ENCODE measurements around the gene HOXD1. TPM values are rescaled to one million over a fixed set of nuclear protein-coding genes. Genes with fewer than 3 reads are reported as not detected.

HOXD1 gene
- total RNA-seq, 2 experiments from 2014 or later, result not detected

DNA sequence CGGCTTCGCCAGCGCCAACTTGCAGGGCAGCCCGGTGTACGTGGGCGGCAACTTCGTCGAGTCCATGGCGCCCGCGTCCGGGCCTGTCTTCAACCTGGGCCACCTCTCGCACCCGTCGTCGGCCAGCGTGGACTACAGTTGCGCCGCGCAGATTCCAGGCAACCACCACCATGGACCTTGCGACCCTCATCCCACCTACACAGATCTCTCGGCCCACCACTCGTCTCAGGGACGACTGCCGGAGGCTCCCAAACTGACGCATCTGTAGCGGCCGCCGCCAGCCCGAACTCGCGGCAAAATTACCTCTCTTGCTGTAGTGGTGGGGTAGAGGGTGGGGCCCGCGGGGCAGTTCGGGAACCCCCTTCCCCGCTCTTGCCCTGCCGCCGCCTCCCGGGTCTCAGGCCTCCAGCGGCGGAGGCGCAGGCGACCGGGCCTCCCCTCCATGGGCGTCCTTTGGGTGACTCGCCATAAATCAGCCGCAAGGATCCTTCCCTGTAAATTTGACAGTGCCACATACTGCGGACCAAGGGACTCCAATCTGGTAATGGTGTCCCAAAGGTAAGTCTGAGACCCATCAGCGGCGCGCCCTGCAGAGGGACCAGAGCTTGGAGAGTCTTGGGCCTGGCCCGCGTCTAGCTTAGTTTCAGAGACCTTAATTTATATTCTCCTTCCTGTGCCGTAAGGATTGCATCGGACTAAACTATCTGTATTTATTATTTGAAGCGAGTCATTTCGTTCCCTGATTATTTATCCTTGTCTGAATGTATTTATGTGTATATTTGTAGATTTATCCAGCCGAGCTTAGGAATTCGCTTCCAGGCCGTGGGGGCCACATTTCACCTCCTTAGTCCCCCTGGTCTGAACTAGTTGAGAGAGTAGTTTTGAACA, 16.2 kb upstream of the HOXD1 start:
- no peaks in the 10 kb centered on the region for H4K20me1 ChIP-seq (ENCODE audit: insufficient read depth, low read length)
- no peak for DNase-seq (ENCODE audit: low spot score)
- TF ChIP-seq, protein P1, sequence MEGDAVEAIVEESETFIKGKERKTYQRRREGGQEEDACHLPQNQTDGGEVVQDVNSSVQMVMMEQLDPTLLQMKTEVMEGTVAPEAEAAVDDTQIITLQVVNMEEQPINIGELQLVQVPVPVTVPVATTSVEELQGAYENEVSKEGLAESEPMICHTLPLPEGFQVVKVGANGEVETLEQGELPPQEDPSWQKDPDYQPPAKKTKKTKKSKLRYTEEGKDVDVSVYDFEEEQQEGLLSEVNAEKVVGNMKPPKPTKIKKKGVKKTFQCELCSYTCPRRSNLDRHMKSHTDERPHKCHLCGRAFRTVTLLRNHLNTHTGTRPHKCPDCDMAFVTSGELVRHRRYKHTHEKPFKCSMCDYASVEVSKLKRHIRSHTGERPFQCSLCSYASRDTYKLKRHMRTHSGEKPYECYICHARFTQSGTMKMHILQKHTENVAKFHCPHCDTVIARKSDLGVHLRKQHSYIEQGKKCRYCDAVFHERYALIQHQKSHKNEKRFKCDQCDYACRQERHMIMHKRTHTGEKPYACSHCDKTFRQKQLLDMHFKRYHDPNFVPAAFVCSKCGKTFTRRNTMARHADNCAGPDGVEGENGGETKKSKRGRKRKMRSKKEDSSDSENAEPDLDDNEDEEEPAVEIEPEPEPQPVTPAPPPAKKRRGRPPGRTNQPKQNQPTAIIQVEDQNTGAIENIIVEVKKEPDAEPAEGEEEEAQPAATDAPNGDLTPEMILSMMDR (conservative IDR thresholded peaks at IDR 0.05; ENCODE audit: low read length), result no peak
- TF ChIP-seq EZH2phosphoT487 (IDR thresholded peaks at IDR 0.05; ENCODE audit: borderline replicate concordance, low read depth, low read length), result no peak
- no peaks in the 10 kb centered on the region for H3K79me2 ChIP-seq (ENCODE audit: insufficient read depth, low read depth, low read length)
- intact Hi-C loops (cut with micrococcal nuclease; ENCODE audit: unreplicated experiment), result no loop called here
- H3K4me2 ChIP-seq (ENCODE audit: low read length), result no peak overlapping the region
- H3K4me1 ChIP-seq (ENCODE audit: insufficient read depth, low read length, poor library complexity, severe bottlenecking), result no peaks in the 10 kb centered on the region
- no peak overlapping the region for H3K4me3 ChIP-seq (ENCODE audit: low read depth, low read length, poor library complexity, severe bottlenecking)
- H3K9me2 ChIP-seq (ENCODE audit: insufficient read depth, low read length), result no peaks in the 10 kb centered on the region
- H3K27ac ChIP-seq (ENCODE audit: low read depth, low read length, poor library complexity, severe bottlenecking), result no peak overlapping the region
- BruUV-seq (replicated peaks), result no TSS peak
- H2AFZ ChIP-seq (ENCODE audit: low read length), result no peak overlapping the region
- CTCF ChIA-PET (ENCODE audit: unreplicated experiment), result no interaction called here
- no peaks in the 10 kb centered on the region for H3K36me3 ChIP-seq (ENCODE audit: insufficient read depth, low read length)
- no peaks in the 10 kb centered on the region for H3K9me3 ChIP-seq (ENCODE audit: low read length)
- POLR2A ChIA-PET, result interaction anchor here (0.6 kb wide), 1 partner anchor 191 kb away, joined by 3 read pairs; no protein-coding TSS in a partner anchor

DNA sequence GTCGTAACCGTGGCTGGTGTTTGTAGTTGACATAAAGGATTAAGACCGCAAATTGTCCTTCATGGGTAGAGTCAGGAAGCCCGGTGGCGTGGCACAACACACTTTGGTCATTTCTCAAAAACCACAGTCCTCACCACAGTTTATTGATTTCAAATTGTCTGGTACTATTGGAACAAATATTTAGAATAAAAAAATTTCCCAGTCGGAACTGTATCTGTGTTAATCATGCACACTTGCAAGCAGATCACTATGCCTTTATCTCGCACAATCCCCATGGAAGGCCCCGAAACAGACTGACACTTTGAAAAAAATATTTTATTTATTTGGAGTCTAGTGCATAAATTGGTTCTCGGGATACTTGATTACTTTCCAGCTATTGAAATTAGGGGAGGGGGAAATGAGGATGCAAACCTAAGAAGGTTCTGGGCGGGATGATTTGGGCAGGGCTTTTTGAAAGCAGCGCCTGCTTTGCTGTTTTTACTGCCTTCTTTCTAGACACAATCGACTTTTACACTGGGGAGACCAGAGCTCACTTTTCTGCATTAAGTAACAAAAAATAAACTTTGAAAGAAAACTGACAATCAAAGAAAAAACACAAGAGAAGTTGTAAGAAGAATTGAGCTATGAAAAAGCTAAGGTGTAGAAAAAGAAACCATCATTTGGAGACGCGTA, 15.4 kb upstream of the HOXD1 start:
- POLR2A ChIA-PET, result interaction anchor here (0.6 to 0.7 kb wide), 2 partner anchors 29 to 190 kb away, joined by 3 read pairs; no protein-coding TSS in a partner anchor
- Histone ChIP-seq H3K36me3 (ENCODE audit: insufficient read depth, low read length) (no peaks in the 10 kb centered on the region), H3K9me3 (ENCODE audit: low read length) (no peaks in the 10 kb centered on the region), H3K79me2 (ENCODE audit: insufficient read depth, low read depth, low read length) (no peaks in the 10 kb centered on the region), H3K27ac (ENCODE audit: low read depth, low read length, poor library complexity, severe bottlenecking) (no peak overlapping the region), H4K20me1 (ENCODE audit: insufficient read depth, low read length) (no peaks in the 10 kb centered on the region), H3K9me2 (ENCODE audit: insufficient read depth, low read length) (no peaks in the 10 kb centered on the region), H3K4me3 (ENCODE audit: low read depth, low read length, poor library complexity, severe bottlenecking) (no peak overlapping the region), H3K4me1 (ENCODE audit: insufficient read depth, low read length, poor library complexity, severe bottlenecking) (no peaks in the 10 kb centered on the region), H2AFZ (ENCODE audit: low read length) (no peak overlapping the region), H3K4me2 (ENCODE audit: low read length) (no peak overlapping the region)
- no peak for DNase-seq (ENCODE audit: low spot score)
- no peak for TF ChIP-seq EZH2phosphoT487 (IDR thresholded peaks at IDR 0.05; ENCODE audit: borderline replicate concordance, low read depth, low read length)
- TF ChIP-seq, protein P1 (conservative IDR thresholded peaks at IDR 0.05; ENCODE audit: low read length), result no peak
- BruUV-seq (replicated peaks), result no TSS peak
- CTCF ChIA-PET (ENCODE audit: unreplicated experiment), result no interaction called here
- intact Hi-C loops (cut with micrococcal nuclease; ENCODE audit: unreplicated experiment), result no loop called here
